ENCODE results near the gene SUCNR1.

SUCNR1 gene

GRCh38 chr3:151873398-151873797 lies at the start of gene SUCNR1:
SUCNR1 (plus strand) TSS chr3:151873643; CDS start chr3:151879893, 6,250 bp downstream.
- no peak for DNase-seq (ENCODE audit: low read depth)
- no peak for TF ChIP-seq CTCF (IDR thresholded peaks at IDR 0.05; ENCODE audit: low read depth, low read length, missing control alignments)
- H3K4me3 ChIP-seq (ENCODE audit: low read depth, low read length) = no peak within 1 kb of the TSS

- H3K4me3 ChIP-seq (ENCODE audit: low read depth, low read length) = no peak overlapping the region
- no peak for DNase-seq (ENCODE audit: low read depth)
- TF ChIP-seq CTCF (IDR thresholded peaks at IDR 0.05; ENCODE audit: low read depth, low read length, missing control alignments) = no peak
These were observed 45.6 kb upstream of the SUCNR1 start for GRCh38 chr3:151827816-151828215.

- no peak for TF ChIP-seq CTCF (IDR thresholded peaks at IDR 0.05; ENCODE audit: low read depth, low read length, missing control alignments)
- DNase-seq (ENCODE audit: low read depth) = no peak
- H3K4me3 ChIP-seq (ENCODE audit: low read depth, low read length) = no peak overlapping the region
These were observed 37.5 kb upstream of the SUCNR1 start for GRCh38 chr3:151835751-151836525.

- no peak for DNase-seq (ENCODE audit: low read depth)
- TF ChIP-seq CTCF (IDR thresholded peaks at IDR 0.05; ENCODE audit: low read depth, low read length, missing control alignments) = no peak
- H3K4me3 ChIP-seq (ENCODE audit: low read depth, low read length) = no peak overlapping the region
These were observed 36.4 kb upstream of the SUCNR1 start for GRCh38 chr3:151837057-151837456.

- TF ChIP-seq CTCF (IDR thresholded peaks at IDR 0.05; ENCODE audit: low read depth, low read length, missing control alignments) = peak; percentile 65
- no peak overlapping the region for H3K4me3 ChIP-seq (ENCODE audit: low read depth, low read length)
- peak; percentile 30 for DNase-seq (ENCODE audit: low read depth)
These were observed 34.7 kb upstream of the SUCNR1 start for GRCh38 chr3:151838574-151839312.

GRCh38 chr3:151839313-151839631 lies 34.2 kb upstream of the SUCNR1 start:
- no peak for DNase-seq (ENCODE audit: low read depth)
- H3K4me3 ChIP-seq (ENCODE audit: low read depth, low read length) = no peak overlapping the region
- no peak for TF ChIP-seq CTCF (IDR thresholded peaks at IDR 0.05; ENCODE audit: low read depth, low read length, missing control alignments)

All from GM12864 (cell line).